Mesodermal cell (in vitro differentiated cells): Measurements from ENCODE around the gene RASAL3.

Experiments used
- H3K27ac ChIP-seq: 2 replicates; pipeline ENCODE4 v1.7.0; 2013; ENCODE audit warnings: mild to moderate bottlenecking, low read depth, low read length, moderate library complexity; ENCODE audit not compliant: severe bottlenecking
- H3K36me3 ChIP-seq: 2 replicates; pipeline ENCODE4 v1.7.1; 2013; ENCODE audit warnings: mild to moderate bottlenecking, low read length, moderate library complexity; ENCODE audit not compliant: control insufficient read depth, insufficient read depth
- H3K4me1 ChIP-seq: one replicate; pipeline ENCODE4 v1.7.1; 2013; ENCODE audit warnings: mild to moderate bottlenecking, low read length; ENCODE audit not compliant: insufficient read depth, control insufficient read depth, poor library complexity, severe bottlenecking
- H3K4me3 ChIP-seq: 2 replicates; pipeline ENCODE4 v1.7.0; 2013; ENCODE audit warnings: low read length, control low read depth, mild to moderate bottlenecking; ENCODE audit not compliant: insufficient read depth, poor library complexity, severe bottlenecking; ENCODE audit errors: extremely low read depth
- H3K9me3 ChIP-seq: 2 replicates; pipeline ENCODE4 v1.7.1; 2013; ENCODE audit warnings: mild to moderate bottlenecking, low read length, moderate library complexity; ENCODE audit not compliant: control insufficient read depth
- WGBS, 2 experiments: methylation state at CpG; one replicate each; pipeline ENCODE4 v1.1.5; 2013; ENCODE audit warnings: missing lambda C conversion rate in 2 of 2; ENCODE audit not compliant: insufficient coverage in 2 of 2; 5-methylcytosine and 5-hydroxymethylcytosine counted together

RASAL3 gene

DNA sequence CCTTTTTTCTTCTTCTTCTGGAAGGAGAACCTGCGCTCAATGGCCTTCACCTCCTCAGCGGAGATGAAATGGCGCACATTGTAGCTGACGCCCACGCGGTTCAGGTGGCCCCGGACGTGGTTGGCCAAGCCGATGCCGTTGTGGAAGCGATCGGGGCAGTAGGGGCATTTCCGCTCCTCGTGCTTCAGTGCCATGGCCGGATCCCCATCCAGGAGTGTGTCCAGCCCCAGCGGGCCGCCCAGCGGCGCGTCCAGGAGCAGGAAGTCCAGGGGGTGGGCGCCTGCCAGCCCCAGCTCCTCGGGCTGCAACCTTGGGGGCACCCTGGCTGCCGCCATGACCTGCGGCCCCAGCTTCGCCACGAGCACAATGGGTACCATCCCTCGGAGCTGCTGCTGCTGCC is 25.8 kb downstream of the RASAL3 start:
- H3K36me3 ChIP-seq, result no peaks in the 10 kb centered on the region
- 91 to 93% methylated on average over 20 to 27 of the region's 27 CpGs for WGBS, 2 experiments
- H3K4me3 ChIP-seq, result no peak overlapping the region
- H3K9me3 ChIP-seq, result no peaks in the 10 kb centered on the region
- H3K4me1 ChIP-seq, result no peaks in the 10 kb centered on the region
- H3K27ac ChIP-seq, result no peak overlapping the region

DNA sequence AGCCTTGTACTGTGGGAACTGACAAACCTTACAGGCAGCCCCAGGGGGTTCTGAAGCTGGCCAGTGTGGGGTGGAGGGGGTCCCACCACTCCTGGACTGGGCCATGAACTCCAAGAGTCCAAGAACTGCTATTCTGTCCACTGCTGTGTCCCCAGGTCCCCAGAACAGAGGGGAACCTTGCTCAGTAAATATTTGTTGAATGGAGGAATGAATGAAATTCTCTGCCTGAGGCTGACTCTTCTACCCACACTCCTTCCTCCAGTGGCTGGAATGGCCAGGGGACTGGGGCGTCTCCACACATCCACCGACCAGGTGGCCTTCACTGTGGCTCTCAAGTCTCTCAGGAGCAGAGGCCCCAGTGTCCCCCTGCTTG is 26.2 kb downstream of the RASAL3 start:
- Histone ChIP-seq H3K9me3 (no peaks in the 10 kb centered on the region), H3K4me3 (no peak overlapping the region), H3K4me1 (no peaks in the 10 kb centered on the region), H3K27ac (no peak overlapping the region), H3K36me3 (no peaks in the 10 kb centered on the region)
- WGBS, 2 experiments, result 91 to 100% methylated on average over 2 of the region's 2 CpGs

DNA sequence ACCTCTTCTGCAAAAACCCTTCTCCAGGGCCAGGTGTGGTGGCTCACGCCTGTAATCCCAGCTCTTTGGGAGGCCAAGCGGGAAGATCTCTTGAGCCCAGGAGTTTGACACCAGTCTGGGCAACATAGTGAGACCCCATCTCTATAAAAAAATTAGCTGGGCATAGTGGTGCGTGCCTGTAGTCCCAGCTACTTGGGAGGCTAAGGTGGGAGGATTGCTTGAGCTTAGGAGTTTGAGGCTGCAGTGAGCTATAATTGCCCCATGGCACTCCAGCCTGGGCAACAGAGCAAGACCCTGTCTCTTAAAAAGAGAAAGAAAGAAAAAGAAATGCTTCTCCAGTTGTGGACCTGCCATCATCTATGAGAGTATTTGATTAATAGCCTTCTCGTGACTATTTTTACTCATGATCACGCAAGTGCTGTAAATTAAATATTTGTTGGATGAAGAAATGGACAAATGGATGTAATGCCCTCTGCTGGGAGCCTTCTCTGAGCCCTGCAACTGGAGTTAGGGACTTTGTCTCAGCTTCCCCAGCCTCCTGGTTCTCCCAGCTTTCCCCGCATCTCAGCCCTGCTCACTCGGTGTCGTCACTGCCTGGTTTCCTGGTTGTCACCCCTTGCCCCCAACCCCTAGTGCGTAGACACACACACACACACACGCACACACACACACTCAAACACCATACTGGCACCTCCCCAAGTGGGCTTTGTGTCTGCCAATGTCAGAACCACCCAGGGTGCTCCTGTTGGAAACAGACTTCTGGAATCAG is 26.8 kb downstream of the RASAL3 start:
- Histone ChIP-seq H3K36me3 (no peaks in the 10 kb centered on the region), H3K4me3 (no peak overlapping the region), H3K4me1 (no peaks in the 10 kb centered on the region), H3K27ac (no peak overlapping the region), H3K9me3 (no peaks in the 10 kb centered on the region)
- WGBS, 2 experiments, result 85 to 100% methylated on average over 6 to 7 of the region's 10 CpGs

DNA sequence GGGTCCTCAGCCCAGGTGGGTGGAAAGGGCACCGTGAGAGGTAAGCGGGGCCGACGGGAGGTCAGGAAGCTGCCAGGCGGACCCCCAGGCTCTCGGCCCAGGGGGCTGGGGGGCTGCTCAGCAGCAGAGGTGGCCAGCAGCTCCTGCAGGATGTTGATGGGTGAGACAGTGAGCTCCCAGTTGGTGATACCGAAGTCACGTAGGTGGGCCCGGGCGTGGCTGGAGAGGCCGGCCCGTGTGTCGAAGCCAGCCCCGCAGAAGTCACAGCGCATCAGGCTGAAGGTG is 27.6 kb downstream of the RASAL3 start:
- 87 to 88% methylated on average over 13 to 14 of the region's 15 CpGs for WGBS, 2 experiments
- H3K9me3 ChIP-seq, result no peaks in the 10 kb centered on the region
- H3K27ac ChIP-seq, result no peak overlapping the region
- no peaks in the 10 kb centered on the region for H3K36me3 ChIP-seq
- no peaks in the 10 kb centered on the region for H3K4me1 ChIP-seq
- no peak overlapping the region for H3K4me3 ChIP-seq

- Histone ChIP-seq H3K4me1 (peaks cover 5% of the 10 kb centered on the region), H3K4me3 (no peak overlapping the region), H3K27ac (no peak overlapping the region), H3K36me3 (no peaks in the 10 kb centered on the region), H3K9me3 (no peaks in the 10 kb centered on the region)
- 79 to 87% methylated on average over 10 of the region's 10 CpGs for WGBS, 2 experiments
These were observed 28.1 kb downstream of the RASAL3 start for GRCh38 chr19:15436012-15436825.

- Histone ChIP-seq H3K36me3 (peaks cover 20% of the 10 kb centered on the region), H3K4me3 (peak overlapping the region; percentile 70), H3K27ac (no peak overlapping the region), H3K4me1 (peaks cover 10% of the 10 kb centered on the region), H3K9me3 (no peaks in the 10 kb centered on the region)
- 63 to 75% methylated on average over 7 of the region's 8 CpGs for WGBS, 2 experiments
These were observed 30.8 kb downstream of the RASAL3 start for GRCh38 chr19:15433519-15434069.

- Histone ChIP-seq H3K27ac (peak overlapping the region; percentile 85), H3K4me3 (peak overlapping the region; percentile 70), H3K4me1 (peaks cover 10% of the 10 kb centered on the region), H3K9me3 (no peaks in the 10 kb centered on the region), H3K36me3 (peaks cover 27% of the 10 kb centered on the region)
- 1% methylated on average over 50 to 69 of the region's 75 CpGs for WGBS, 2 experiments
These were observed 31.5 kb downstream of the RASAL3 start for GRCh38 chr19:15432629-15433518.

DNA sequence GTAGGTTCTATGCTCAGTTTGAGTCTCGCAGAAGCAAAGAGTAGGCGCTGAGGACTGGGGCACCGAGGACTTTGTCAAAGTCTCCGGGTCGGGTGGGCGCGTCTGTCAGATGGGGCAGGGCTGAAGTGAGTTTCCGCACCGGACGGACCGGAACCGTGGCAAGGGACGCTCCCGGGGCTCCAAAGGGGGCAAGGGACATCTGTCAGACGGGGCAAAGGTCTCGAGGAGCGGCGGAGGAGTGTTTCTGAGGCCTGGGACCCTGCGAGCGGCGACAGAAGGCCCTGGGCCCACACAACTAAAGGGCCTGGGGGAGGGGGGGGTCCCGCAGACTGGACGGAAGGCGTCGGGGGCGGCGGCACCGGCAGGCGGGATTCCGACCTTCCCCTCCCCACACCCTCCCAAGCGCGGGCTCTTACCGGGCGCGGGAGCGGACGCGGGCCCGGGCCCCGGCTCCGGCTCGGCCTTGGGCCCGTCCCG is 32.3 kb downstream of the RASAL3 start:
- Histone ChIP-seq H3K9me3 (no peaks in the 10 kb centered on the region), H3K27ac (peak overlapping the region; percentile 41), H3K4me3 (peak overlapping the region; percentile 87), H3K36me3 (peaks cover 36% of the 10 kb centered on the region), H3K4me1 (peaks cover 10% of the 10 kb centered on the region)
- 0 to 1% methylated on average over 17 to 31 of the region's 44 CpGs for WGBS, 2 experiments

- H3K36me3 ChIP-seq, result peaks cover 41% of the 10 kb centered on the region
- H3K4me3 ChIP-seq, result peak overlapping the region; percentile 87
- H3K9me3 ChIP-seq, result no peaks in the 10 kb centered on the region
- H3K27ac ChIP-seq, result peak overlapping the region; percentile 41
- peaks cover 10% of the 10 kb centered on the region for H3K4me1 ChIP-seq
- WGBS, 2 experiments, result 36 to 38% methylated on average over 7 of the region's 7 CpGs
These were observed 32.8 kb downstream of the RASAL3 start for GRCh38 chr19:15431396-15432017.
